GM04504 (cell line): ENCODE results near the gene CHRNB2.
A peak's percentile ranks its signal among the peaks of the same experiment; 100 is the strongest.
"Not testable (repeated sequence)": the region's sequence is repeated elsewhere in the genome, so short reads cannot be mapped to it uniquely, and the experiment has no call there.

Experiments
- DNase-seq: peaks from one replicate; pipeline ENCODE4 v3.0.0-alpha.2; 2012; ENCODE audit warnings: low read depth

Gene CHRNB2, protein sequence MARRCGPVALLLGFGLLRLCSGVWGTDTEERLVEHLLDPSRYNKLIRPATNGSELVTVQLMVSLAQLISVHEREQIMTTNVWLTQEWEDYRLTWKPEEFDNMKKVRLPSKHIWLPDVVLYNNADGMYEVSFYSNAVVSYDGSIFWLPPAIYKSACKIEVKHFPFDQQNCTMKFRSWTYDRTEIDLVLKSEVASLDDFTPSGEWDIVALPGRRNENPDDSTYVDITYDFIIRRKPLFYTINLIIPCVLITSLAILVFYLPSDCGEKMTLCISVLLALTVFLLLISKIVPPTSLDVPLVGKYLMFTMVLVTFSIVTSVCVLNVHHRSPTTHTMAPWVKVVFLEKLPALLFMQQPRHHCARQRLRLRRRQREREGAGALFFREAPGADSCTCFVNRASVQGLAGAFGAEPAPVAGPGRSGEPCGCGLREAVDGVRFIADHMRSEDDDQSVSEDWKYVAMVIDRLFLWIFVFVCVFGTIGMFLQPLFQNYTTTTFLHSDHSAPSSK

DNA sequence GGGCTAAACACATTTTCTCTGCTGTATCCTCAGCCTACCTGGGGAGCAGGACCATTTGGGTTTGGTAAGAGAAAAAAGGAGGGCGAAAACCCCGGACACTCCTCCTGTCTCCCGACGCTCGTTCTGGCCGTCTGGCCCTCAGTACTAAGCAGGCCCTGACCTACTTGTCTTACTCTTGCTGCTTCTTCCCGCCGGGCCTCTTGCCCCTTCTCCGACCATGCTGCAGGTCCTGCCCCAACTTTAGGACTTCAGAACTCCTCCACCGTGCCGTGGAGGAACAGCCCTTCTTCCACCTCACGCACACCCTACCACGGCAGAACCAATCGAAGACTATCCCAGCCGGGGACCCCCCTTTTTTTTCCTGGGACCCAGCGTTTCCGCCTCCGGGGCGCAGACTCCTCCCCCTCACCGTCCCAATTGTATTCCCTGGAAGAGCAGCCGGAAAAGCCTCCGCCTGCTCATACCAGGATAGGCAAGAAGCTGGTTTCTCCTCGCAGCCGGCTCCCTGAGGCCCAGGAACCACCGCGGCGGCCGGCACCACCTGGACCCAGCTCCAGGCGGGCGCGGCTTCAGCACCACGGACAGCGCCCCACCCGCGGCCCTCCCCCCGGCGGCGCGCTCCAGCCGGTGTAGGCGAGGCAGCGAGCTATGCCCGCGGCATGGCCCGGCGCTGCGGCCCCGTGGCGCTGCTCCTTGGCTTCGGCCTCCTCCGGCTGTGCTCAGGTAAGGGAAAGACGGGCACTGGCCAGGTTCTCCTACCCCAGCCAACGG, at the start of gene CHRNB2:
Gene CHRNB2 (plus strand): TSS at position 393 of the 771 bp plus-strand sequence. CDS start 267 bp downstream, at position 660.
- DNase-seq = peak; percentile 10

DNA sequence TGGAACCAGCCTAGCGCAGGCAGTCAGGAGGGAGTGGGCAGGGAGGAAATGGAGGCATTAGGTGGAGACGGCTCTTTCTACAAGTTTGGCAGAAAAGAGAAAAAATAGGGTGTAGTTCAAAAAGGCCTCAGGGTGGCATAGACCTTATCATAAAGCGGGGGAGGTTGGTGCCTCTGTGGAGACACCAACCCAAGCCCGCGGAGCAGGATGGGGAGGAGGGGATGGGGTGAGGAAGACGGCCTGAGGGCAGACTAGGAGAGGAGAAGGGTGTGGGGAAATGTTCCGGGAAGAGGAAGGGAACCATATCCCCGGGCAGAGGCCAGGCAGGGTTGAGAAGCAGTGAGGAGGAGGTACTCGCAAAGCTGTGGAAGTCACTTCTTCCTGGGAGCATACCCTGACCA, 48.0 kb upstream of the CHRNB2 start:
- no peak for DNase-seq

DNA sequence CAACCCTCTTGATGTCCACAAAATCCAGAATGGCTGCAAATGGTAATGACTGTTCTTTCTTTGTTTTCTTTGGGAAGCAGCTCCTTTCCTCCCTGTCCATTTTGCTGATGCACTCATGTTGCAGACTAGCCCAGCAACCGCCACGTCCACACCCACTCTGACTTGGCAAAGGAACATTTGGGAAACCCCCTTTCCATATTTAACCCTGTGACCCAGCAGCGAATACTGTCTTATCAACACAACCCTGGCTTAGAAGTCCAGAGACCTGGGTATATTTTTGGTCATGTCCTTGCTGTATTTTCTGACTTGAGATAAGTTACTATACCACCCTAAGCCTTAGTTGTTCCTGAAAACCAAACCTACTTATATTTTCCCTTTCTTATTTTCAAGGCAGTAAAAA, 47.2 kb upstream of the CHRNB2 start:
- DNase-seq = no peak

DNA sequence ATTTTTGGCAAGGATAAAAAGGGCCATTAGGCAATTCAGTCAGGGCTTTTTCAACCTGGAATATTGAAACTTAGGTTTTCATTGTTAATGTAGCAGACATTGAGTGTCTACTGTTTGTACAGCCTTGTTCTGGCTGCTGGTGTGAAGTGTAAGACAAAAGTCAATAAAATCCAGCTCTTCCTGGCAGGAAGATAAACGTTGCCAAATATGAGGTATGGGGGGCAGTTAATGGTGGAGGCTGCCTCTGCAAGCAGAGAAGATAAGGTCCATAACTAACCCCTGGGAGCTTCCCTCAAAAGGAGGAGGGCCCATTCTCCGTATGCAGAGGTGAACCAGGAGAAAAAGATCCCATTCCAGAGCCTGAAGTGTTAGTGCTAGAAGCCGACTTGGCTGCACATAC, 45.9 kb upstream of the CHRNB2 start:
- DNase-seq = no peak

DNA sequence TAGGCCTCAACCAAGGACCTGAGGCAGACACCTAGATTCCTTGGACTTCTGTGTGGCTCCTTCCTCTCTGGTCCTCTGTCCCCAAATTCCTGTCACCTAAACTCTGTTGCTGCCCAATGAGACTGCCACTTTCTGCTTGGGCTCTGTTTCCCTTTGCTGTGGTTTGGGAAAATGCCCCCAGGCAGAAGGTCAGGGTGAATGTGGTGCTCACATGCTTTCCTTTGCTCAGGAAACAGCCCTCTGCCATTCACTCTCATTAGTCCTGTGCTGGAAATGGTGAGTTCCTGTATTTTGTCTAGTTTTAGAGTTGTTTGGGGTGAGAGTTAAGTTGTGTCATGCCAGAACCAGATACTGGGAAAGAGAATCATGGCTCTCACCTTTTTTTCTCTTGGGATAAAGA, 42.7 kb upstream of the CHRNB2 start:
- no peak for DNase-seq

DNA sequence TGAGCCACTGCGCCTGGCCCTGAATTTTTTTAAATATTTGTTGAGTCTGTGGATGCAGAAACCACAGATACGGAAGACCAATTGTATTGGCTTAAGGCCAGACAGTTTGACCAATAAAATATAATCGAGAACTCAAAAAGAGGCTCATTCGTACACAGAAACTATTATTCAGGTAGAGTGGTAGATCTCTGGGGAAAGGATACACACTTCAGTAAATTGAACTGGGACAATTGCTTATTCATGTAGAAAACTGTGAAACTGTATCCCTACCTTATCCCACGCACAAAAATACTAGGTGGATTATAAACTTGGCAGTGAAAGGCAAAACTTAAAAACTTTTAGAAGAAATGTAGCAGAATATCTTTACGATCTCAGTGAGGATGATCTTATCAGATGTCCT, 40.4 kb upstream of the CHRNB2 start:
- DNase-seq = no peak

DNA sequence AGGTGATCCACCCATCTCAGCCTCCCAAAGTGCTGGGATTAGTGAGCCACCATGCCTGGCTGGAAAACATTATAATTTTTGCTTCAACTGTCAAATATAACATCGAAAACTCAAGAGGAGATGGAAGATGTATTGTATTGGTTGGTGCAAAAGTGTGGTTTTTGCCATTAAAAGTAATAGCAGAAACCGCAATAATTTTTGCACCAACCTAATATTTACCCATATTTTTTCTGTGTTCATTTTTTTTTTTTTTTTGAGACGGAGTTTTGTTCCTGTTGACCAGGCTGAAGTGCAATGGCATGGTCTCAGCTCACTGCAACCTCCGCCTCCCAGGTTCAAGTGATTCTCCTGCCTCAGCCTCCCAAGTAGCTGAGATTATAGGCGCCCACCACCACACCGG, 38.3 kb upstream of the CHRNB2 start:
- DNase-seq = no peak

DNA sequence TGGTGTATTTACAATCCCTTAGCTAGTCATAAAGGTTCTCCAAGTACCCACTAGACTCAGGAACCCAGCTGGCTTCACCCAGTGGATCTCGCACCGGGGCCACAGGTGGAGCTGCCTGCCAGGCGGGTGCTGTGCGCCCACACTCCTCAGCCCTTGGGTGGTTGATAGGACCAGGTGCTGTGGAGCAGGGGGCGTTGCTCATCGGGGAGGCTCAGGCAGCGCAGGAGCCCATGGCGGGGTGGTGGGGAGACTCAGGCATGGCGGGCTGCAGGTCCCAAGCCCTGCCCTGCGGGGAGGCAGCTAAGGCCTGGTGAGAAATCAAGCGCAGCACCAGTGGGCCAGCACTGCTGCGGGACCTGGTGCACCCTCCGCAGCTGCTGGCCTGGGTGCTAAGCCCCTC, 35.6 kb upstream of the CHRNB2 start:
- not testable (repeated sequence) for DNase-seq

DNA sequence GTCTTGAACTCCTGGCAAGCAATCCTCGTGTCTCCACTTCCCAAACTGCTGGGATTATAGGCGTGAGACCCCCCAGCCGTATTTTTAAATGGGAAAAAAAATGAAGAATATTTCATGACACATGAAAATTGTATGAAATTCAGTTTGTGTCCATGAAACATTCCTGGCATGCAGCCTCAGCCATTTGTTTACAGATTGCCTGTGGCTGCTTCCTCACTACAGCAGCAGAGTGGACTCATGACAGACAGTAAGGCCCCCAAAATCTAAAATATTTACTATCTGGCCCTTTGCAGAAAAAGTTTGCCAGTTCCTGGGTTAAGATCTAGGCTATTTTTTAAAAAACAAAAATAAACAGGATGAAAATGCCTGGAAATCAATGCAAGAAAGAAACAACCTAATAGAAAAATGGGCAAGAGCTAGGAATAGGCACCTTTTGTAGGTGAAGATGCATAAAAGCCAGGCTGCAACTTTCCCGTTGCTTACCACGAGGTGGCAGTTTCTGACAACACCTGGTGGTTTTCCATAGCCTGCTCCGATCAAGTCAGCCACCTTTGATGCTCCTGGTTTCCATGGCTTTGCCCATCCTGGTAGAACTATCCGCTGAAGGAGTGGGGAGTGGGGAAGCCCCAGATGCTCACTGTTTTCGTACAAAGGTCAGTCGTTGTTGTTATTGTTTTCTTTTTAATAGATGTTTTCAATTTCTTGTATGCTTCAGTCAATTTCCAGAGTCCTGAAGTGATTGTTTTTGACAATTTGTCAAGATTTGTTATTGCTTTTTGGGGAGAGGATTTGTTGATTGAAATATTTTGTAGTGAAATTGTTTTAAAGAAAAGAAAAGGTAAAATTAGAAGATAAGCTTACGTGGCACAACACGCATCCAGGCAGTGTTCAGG, 33.4 kb upstream of the CHRNB2 start:
- DNase-seq = no peak

DNA sequence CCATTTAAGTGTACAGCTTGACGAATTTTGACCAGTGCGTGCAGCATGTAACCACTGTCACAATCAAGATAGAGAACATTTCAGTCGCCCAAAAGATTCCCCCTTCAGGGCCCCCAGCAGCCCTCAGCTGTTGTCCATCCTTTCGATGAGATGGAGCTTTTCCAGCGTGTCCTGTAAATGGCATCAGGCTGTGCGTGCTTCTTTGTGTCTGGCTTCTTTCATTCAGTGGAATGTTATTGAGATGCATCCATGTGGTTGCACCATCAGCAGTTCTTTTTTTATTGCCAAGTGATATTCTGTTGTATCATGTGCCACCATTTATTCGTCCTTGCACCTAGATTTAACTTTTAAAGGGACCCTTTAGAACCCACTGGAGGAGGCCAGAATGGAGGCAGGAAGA, 31.0 kb upstream of the CHRNB2 start:
- DNase-seq = peak; percentile 17

DNA sequence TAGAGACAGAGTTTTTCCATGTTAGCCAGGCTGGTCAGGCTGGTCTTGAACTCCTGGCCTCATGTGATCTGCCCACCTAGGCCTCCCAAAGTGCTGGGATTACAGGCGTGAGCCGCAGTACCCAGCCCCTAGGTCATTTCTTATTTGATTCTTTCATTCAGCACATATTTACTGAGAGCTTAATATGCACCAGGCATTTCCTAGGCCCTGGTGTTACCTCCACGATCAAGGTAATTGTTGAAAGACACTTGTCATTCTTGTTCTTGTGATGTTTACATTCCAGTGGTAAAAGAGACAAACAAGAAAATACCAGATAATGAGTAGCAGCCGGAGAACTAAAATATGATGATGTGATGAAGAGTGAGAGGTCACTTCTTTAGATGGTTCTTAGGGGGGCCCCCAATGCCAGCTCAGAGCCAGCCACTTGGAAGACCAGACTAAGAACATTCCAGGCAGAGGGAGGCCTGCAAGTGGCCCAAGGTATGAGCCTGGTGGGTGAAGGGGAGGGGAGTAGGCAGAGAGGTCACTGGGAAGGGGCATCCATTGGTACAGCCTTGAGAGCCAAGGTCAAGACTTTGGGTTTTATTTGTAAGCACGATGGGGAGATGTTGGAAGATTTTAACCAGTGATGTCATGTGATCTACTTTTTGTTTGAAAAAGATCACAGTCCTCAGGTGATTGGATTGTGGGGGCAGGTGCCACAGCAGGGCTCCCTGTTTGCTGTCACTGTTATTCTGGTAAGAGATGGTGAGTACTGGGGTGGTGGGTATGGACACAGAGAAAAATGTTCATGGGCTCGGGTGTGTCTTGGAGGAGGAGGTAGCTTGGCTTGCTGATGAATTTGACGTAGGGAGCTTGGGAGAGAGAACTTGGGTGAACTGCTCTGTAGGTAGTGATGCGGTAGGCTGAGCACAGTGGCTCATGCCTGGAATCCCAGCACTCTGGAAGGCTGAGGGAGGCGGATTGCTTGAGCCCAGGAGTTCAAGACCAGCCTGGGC, 27.8 kb upstream of the CHRNB2 start:
- DNase-seq = no peak

DNA sequence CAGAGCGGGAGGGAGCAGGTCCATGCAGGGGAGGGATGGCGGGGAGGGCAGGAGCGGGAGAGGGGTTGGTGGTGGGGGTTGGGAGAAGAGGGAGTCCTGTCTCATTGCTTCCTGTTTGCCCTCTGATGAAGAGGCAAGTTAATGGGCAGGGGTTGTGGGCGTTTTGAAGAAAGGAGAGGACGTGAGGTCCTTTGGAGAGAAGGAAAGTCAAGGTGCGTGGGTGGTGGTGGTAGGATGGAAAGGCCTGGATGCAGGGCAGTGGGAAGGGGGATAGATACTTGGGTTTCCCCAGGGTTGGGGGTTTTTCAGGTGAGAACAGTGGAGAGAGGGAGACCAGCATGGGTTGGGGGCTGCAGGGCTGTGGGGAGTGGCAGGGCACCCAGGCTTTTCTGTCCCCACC, 26.3 kb upstream of the CHRNB2 start:
- no peak for DNase-seq

DNA sequence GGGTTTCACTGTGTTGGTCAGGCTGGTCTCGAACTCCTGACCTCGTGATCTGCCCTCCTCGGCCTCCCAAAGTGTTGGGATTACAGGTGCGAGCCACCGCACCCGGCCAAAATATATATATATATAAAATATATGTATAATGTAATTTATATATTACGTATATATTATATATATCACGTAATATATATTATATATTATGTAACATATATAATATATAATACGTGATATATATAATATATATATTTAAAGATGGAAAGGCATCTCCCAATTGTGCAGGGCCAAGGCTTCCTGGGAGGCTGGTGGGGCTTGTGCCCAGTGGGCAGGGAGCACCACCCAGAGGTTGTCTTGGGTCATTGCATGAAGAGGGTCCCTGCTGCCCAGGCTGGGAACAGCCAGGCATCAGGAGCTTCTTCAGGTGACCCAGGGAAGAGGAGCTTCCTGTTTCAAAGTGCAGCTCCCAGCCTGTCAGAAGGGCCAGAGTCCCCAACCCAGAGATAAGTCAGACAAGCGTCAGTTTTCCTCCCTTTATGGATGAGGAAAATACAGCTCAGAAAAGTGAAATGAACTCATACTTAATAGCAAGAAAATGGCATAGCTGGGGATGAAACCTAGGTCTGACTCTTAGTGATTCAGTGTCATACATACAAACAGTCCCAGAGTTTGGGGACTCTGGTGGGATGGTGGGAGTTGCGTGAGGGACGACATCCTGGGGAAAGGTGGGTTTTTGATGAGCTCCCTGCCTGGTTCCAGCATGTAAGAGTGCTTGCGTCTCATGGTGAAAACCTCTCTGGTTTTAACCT, 21.1 kb upstream of the CHRNB2 start:
- DNase-seq = peak; percentile 10

DNA sequence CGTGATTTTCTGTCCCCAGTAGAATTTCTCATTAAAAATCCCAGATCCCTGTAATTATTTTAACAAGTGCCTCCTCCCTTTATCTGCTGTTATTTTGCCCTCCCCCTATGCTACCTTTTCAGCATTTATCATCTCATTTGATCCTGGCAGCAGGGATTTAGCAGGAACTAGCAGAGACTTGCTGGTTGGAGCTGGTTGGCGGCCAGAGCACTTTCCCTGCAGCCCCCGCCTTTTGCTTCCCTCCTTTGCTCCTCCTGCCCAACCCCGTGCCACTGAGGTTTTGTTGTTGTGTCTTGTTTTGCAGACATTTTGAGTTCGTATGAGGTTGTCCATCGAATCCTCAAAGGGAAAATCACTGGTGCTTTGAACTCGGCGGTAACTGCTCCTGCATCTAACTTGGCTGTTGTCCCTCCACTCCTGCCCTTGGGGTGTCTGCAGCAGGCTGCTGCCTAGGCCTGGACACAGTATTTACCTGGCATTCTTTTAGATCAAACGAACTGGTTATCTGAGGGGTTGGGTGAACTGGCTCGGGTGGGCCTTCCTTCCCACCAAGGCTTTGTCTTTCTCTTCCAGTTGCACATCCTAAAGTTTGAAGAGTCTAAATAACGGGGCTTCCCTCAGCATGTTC, 20.4 kb upstream of the CHRNB2 start:
- no peak for DNase-seq

DNA sequence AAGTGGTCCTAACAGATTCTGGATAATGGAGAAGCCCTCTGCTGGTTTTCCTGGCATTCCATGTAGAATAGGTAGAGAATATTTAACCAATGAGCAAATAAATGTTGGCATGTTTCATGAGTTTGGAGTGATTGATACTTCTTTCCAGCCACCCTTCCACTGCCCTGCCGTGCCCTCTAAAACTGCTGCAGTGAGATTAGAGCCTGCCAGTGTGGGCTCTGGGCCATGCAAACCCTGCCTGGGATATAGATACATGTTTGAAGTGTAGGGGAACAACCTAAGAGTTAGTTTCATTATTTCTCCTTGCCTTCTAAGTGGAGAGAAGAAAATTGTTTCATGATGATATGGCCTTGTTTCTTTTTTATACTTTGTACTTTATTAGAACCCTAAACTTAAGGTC, 19.6 kb upstream of the CHRNB2 start:
- DNase-seq = no peak

DNA sequence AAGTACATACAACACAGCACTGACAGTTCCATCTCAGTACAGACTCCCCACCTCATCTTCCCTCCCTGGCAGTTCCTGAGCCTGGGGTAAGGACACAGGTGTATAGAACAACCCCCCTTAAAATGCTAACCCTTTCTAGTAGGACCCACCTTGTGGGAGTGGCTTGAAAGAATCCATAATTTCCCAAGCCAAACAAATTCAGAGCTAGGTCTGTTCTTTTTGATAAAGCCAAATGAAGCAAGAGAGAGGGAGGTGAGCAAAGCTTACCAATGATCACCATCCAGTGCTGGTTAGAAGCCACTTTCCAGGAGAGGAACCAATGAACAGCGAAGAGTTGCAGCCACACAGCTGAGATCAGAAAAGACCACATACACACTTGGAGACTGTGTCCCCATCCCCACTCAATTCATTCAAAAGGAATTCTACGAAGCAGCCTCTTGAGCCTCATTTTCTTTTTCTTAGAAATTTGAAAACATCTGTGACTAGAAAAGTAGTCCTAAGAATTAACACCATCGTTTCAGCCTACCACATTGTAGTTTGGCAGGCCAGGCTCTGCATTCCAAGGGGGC, 18.3 kb upstream of the CHRNB2 start:
- DNase-seq = no peak

DNA sequence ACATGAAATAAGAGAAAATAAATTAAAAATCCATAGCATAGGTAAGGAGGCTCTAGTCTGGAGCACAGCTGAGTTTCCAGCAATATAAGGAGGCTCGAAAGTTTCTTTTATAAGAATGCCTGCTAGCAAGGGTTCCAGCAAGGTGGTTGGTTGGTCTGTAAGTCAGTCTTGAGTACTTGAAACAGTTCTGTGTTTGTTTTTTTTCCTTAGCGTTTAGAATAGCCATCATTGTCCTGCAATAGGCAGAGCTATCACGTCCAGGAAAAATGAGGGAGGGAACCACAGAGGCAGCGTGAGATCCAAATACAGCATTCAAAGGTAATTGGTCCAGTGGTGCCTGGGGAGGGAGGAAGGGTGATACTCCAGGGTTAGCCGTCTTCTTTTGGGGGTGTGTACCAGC, 17.5 kb upstream of the CHRNB2 start:
- DNase-seq = no peak

DNA sequence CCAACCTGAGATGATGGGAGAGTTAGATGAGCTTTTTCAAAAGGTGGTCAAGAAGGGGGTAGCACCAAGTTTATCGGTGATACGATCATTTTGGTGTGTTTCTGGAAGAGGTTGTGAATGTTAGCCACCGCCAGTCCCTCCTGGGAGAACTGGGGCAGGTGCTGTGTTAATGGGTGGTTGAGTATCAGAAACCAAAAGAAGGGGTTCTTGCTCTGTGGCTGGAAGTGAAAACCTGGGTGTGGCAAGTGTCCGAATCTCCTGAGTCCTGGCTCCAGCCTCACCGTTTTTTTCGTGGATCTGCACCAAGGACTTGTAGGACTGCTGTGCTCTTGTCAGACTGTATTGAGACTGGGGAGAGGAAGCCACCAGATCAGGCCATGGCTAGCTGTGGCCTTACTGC, 16.9 kb upstream of the CHRNB2 start:
- no peak for DNase-seq

DNA sequence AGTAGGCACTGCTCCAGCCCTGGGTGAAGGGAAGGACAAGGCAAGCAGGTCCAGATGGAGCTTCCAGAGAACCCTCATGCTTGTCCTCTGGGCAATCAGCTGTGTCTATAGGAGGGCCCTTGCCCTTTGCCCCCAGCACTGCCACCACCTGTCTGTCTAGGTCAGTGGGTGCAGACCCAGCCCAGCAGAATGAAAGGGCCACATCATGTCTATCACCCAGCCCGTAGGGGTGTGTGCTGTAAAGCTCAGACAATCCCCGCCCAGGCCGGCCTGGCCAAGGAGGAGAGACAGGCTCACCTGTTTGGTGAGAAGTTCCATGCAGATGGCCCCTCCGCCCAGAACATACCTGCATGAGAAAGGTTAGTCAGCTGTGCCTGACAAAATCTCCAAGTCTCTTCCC, 16.1 kb upstream of the CHRNB2 start:
- DNase-seq = no peak
